ENCODE data around the gene NEURL1. TPM values are rescaled to one million over a fixed set of nuclear protein-coding genes. Genes with fewer than 3 reads are reported as not detected.

NEURL1 gene
- total and polyA plus RNA-seq, 10 of the 15 experiments (the other 5 are each of a cell fraction or from before 2014, with no cell fraction given) = 0.02 to 0.05 (median 0.05) TPM; not detected in 6

GRCh38 chr10:103612462-103613365 lies 119.2 kb downstream of the NEURL1 start:
- no peaks in the 10 kb centered on the region for H3K27me3 ChIP-seq (replicated peaks in 1 of 2; ENCODE audit: control insufficient read depth in 2 of 2, insufficient read depth in 2 of 2, low read length in 1 of 2)
- no peak overlapping the region for H3K27ac ChIP-seq (ENCODE audit: control insufficient read depth, insufficient read depth)
- ChIA-PET SMC1A (ENCODE audit: uncharacterized antibody, unreplicated experiment) (interaction anchor here (1.0 kb wide), 1 partner anchor 105 kb away, joined by 3 read pairs; no protein-coding TSS in a partner anchor), RAD21 (ENCODE audit: unreplicated experiment) (interaction anchor here (0.6 kb wide), 1 partner anchor 113 kb away, joined by 4 read pairs; no protein-coding TSS in a partner anchor), CTCF (interaction anchor here (1.2 to 3.9 kb wide), 5 partner anchors 14 to 83 kb away, joined by 3 to 36 read pairs (median 5); no protein-coding TSS in a partner anchor), POLR2A (interaction anchor here (0.5 kb wide), 1 partner anchor 194 kb away, joined by 3 read pairs; no protein-coding TSS in a partner anchor)
- no peaks in the 10 kb centered on the region for H4K20me1 ChIP-seq (ENCODE audit: control insufficient read depth, insufficient read depth)
- in situ Hi-C loops (cut with MboI) = no loop called here
- H3K79me2 ChIP-seq (ENCODE audit: control insufficient read depth, insufficient read depth, low read length) = no peaks in the 10 kb centered on the region
- no TSS peak for BruUV-seq (replicated peaks)
- TF ChIP-seq BCL11A (IDR thresholded peaks at IDR 0.05; ENCODE audit: low read depth, low read length) = no peak
- TF ChIP-seq POU2F2 (IDR thresholded peaks at IDR 0.05; ENCODE audit: borderline replicate concordance, low read depth, low read length) = no peak
- TF ChIP-seq MYC (IDR thresholded peaks at IDR 0.05; ENCODE audit: insufficient read depth, insufficient read length, insufficient replicate concordance, low read length, severe bottlenecking) = no peak
- no peak for TF ChIP-seq DPF2 (IDR thresholded peaks at IDR 0.05)
- no peak for TF ChIP-seq NR2C2 (IDR thresholded peaks at IDR 0.05; ENCODE audit: borderline replicate concordance, control insufficient read depth, insufficient read length, low read depth)
- no peak for TF ChIP-seq HCFC1 (IDR thresholded peaks at IDR 0.05; ENCODE audit: low read length)
- no peak for TF ChIP-seq PKNOX1 (IDR thresholded peaks at IDR 0.05)
- TF ChIP-seq NFIC (IDR thresholded peaks at IDR 0.05; ENCODE audit: low read depth, low read length) = no peak
- TF ChIP-seq BCL3 (IDR thresholded peaks at IDR 0.05; ENCODE audit: borderline replicate concordance, insufficient read depth, low read depth, low read length, poor library complexity, severe bottlenecking) = no peak
- no peak for TF ChIP-seq NR2F1 (conservative IDR thresholded peaks at IDR 0.05)
- peaks cover 14 to 37% of the 10 kb centered on the region in 2 experiments; a peak in 3 of 4 replicates for H3K36me3 ChIP-seq (ENCODE audit: control insufficient read depth in 2 of 2, insufficient read depth in 2 of 2, low read length in 1 of 2)
- no peak overlapping the region for H2AFZ ChIP-seq (ENCODE audit: control insufficient read depth, low read depth, low read length)
- no peak for FAIRE-seq
- H3K9me3 ChIP-seq (replicated peaks; ENCODE audit: control insufficient read depth, insufficient read depth, low read length) = no peaks in the 10 kb centered on the region
- H3K4me2 ChIP-seq (ENCODE audit: control insufficient read depth, insufficient read depth) = no peak overlapping the region
- no peaks in the 10 kb centered on the region for H3K4me1 ChIP-seq (ENCODE audit: control insufficient read depth, insufficient read depth, low read length)
- DNase-seq (ENCODE audit: low read depth, low spot score) = no peak
- no peak overlapping the region for H3K4me3 ChIP-seq
- intact Hi-C loops (cut with micrococcal nuclease; ENCODE audit: unreplicated experiment) = no loop called here
- ATAC-seq = no peak
- H3K9ac ChIP-seq (ENCODE audit: control insufficient read depth, insufficient read depth, low read length) = no peak overlapping the region
- 76% methylated on average over 17 of the region's 17 CpGs for WGBS (ENCODE audit: insufficient coverage, insufficient replicate concordance, low lambda C conversion rate, missing lambda C conversion rate)

Data from GM12878 (cell line).